ENCODE results near the gene SCT.
"Not testable (repeated sequence)": the region's sequence is repeated elsewhere in the genome, so short reads cannot be mapped to it uniquely, and the experiment has no call there.

- not testable (repeated sequence) for TF ChIP-seq EZH2phosphoT487 (IDR thresholded peaks at IDR 0.05; ENCODE audit: insufficient read depth, low read depth); EZH2 (IDR thresholded peaks at IDR 0.05; ENCODE audit: insufficient read depth, poor library complexity, severe bottlenecking)
Measured at GRCh38 chr11:653136-653535, 26.2 kb upstream of the SCT start.

Measured in GM23248 (cell line).